ENCODE data around the gene PPBP. TPM values are rescaled to one million over a fixed set of nuclear protein-coding genes. Genes with fewer than 3 reads are reported as not detected.

Gene PPBP
- polyA plus RNA-seq, 1 donor (not counting 4 experiments of a cell fraction or from before 2014, with no cell fraction given): 0.42 TPM

DNA sequence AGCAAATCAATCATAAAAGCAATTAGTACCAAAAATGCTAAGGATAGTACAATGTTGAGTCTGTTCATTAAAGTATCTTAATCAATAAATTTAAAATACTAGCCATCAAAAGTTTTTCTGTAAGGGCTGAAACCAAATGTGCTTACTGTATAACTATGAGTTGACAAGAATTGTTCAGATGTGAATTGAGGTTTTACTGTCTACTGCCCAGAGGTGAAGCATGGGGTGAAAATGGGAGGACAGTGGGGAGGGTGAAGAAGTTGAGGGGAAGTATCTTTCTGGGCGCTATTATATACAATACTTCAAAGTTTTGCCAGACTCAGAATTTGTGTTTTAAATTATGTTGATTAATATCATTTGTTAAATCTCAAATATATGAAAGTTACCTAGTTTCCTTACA lies 4.1 kb upstream of the PPBP start:
- no peaks in the 10 kb centered on the region for H4K20me1 ChIP-seq (ENCODE audit: control insufficient read depth, extremely low read depth, insufficient read depth, low read length)
- H3K79me2 ChIP-seq (ENCODE audit: control insufficient read depth, insufficient read depth, low read length): no peaks in the 10 kb centered on the region
- no peak for DNase-seq (ENCODE audit: low read depth, low spot score)
- H3K27me3 ChIP-seq (ENCODE audit: control insufficient read depth, extremely low read depth, insufficient read depth, low read length): no peaks in the 10 kb centered on the region
- no peak overlapping the region for H3K27ac ChIP-seq (ENCODE audit: control insufficient read depth, insufficient read depth, low read length)
- no peak overlapping the region for H3K4me3 ChIP-seq (ENCODE audit: control insufficient read depth in 2 of 3, extremely low read depth in 1 of 3, insufficient read depth in 2 of 3, low read depth in 1 of 3, low read length in 3 of 3)
- no peaks in the 10 kb centered on the region for H3K36me3 ChIP-seq (ENCODE audit: control insufficient read depth in 2 of 2, extremely low read depth in 1 of 2, insufficient read depth in 2 of 2, low read length in 2 of 2)
- no peaks in the 10 kb centered on the region for H3K9me1 ChIP-seq (ENCODE audit: control insufficient read depth, extremely low read depth, insufficient read depth, low read length)
- no peak overlapping the region for H2AFZ ChIP-seq (ENCODE audit: control insufficient read depth, low read length)
- TF ChIP-seq CTCF (optimal IDR thresholded peaks at IDR 0.05 in 1 of 3, IDR thresholded peaks at IDR 0.05 in 1 of 3, conservative IDR thresholded peaks at IDR 0.05 in 1 of 3; ENCODE audit: extremely low read depth in 1 of 3, insufficient read depth in 2 of 3, low read length in 3 of 3) (no peak), EZH2 (IDR thresholded peaks at IDR 0.05; ENCODE audit: low read length) (no peak)
- H3K9me3 ChIP-seq (ENCODE audit: control insufficient read depth, low read depth, low read length): no peaks in the 10 kb centered on the region
- H3K4me2 ChIP-seq (ENCODE audit: control insufficient read depth, extremely low read depth, insufficient read depth, low read depth, low read length): no peak overlapping the region
- no peak overlapping the region for H3K9ac ChIP-seq (ENCODE audit: control insufficient read depth, extremely low read depth, insufficient read depth, low read length)
- H3K4me1 ChIP-seq (ENCODE audit: control insufficient read depth, extremely low read depth, insufficient read depth, low read length): no peaks in the 10 kb centered on the region
- FAIRE-seq: no peak
- dilution Hi-C loops (cut with MboI; ENCODE audit: extremely low pct_ligation_motif_present, low sequenced_read_pairs): no loop called here

GRCh38 chr4:73991742-73992000 lies 3.7 kb upstream of the PPBP start:
- H2AFZ ChIP-seq (ENCODE audit: control insufficient read depth, low read length): no peak overlapping the region
- no peaks in the 10 kb centered on the region for H3K4me1 ChIP-seq (ENCODE audit: control insufficient read depth, extremely low read depth, insufficient read depth, low read length)
- H3K4me3 ChIP-seq (ENCODE audit: control insufficient read depth in 2 of 3, extremely low read depth in 1 of 3, insufficient read depth in 2 of 3, low read depth in 1 of 3, low read length in 3 of 3): no peak overlapping the region
- dilution Hi-C loops (cut with MboI; ENCODE audit: extremely low pct_ligation_motif_present, low sequenced_read_pairs): no loop called here
- TF ChIP-seq EZH2 (IDR thresholded peaks at IDR 0.05; ENCODE audit: low read length) (no peak), CTCF (optimal IDR thresholded peaks at IDR 0.05 in 1 of 3, IDR thresholded peaks at IDR 0.05 in 1 of 3, conservative IDR thresholded peaks at IDR 0.05 in 1 of 3; ENCODE audit: extremely low read depth in 1 of 3, insufficient read depth in 2 of 3, low read length in 3 of 3) (no peak)
- H3K9me1 ChIP-seq (ENCODE audit: control insufficient read depth, extremely low read depth, insufficient read depth, low read length): no peaks in the 10 kb centered on the region
- no peaks in the 10 kb centered on the region for H3K27me3 ChIP-seq (ENCODE audit: control insufficient read depth, extremely low read depth, insufficient read depth, low read length)
- H3K27ac ChIP-seq (ENCODE audit: control insufficient read depth, insufficient read depth, low read length): no peak overlapping the region
- H3K9me3 ChIP-seq (ENCODE audit: control insufficient read depth, low read depth, low read length): no peaks in the 10 kb centered on the region
- no peaks in the 10 kb centered on the region for H3K79me2 ChIP-seq (ENCODE audit: control insufficient read depth, insufficient read depth, low read length)
- H3K9ac ChIP-seq (ENCODE audit: control insufficient read depth, extremely low read depth, insufficient read depth, low read length): no peak overlapping the region
- FAIRE-seq (no peak), DNase-seq (ENCODE audit: low read depth, low spot score) (no peak)
- no peaks in the 10 kb centered on the region for H3K36me3 ChIP-seq (ENCODE audit: control insufficient read depth in 2 of 2, extremely low read depth in 1 of 2, insufficient read depth in 2 of 2, low read length in 2 of 2)
- H4K20me1 ChIP-seq (ENCODE audit: control insufficient read depth, extremely low read depth, insufficient read depth, low read length): no peaks in the 10 kb centered on the region
- H3K4me2 ChIP-seq (ENCODE audit: control insufficient read depth, extremely low read depth, insufficient read depth, low read depth, low read length): no peak overlapping the region

Data from keratinocyte (primary cell).